Psoas muscle (tissue), 8 donors: ENCODE data around the gene EEF1AKMT1. TPM values are rescaled to one million over a fixed set of nuclear protein-coding genes. Genes with fewer than 3 reads are reported as not detected.

Experiments
- ATAC-seq, 4 donors: fragments of 200-7000 bp; cut with Tn5 transposase; one replicate each; pipeline ENCODE4 v1.9.1; 2020; ENCODE audit warnings: moderate library complexity in 3 of 4, mild to moderate bottlenecking in 2 of 4
- DNase-seq, 2 donors: peaks; one replicate each; pipeline ENCODE4 v3.0.0-alpha.2; 2020
- H3K27ac ChIP-seq: fragments of 200-600 bp; one replicate; pipeline ENCODE4 v1.8.0; 2022
- H3K27me3 ChIP-seq, 3 donors: fragments of 200-600 bp in 1 of 3; one replicate each; pipeline versions ENCODE4 v1.6.1 to v1.8.0; 2013 to 2022; ENCODE audit warnings: low read length in 2 of 3, mild to moderate bottlenecking in 2 of 3, moderate library complexity in 1 of 3; ENCODE audit not compliant: insufficient read depth in 3 of 3
- H3K36me3 ChIP-seq, 2 donors: fragments of 200-600 bp in 1 of 2; one replicate each; pipeline versions ENCODE4 v1.6.1 to v1.8.0; 2013 to 2022; ENCODE audit warnings: low read depth in 1 of 2, mild to moderate bottlenecking in 1 of 2, moderate library complexity in 1 of 2; ENCODE audit not compliant: insufficient read depth in 1 of 2
- H3K4me1 ChIP-seq: fragments of 200-600 bp; one replicate; pipeline ENCODE4 v1.8.0; 2022
- H3K4me3 ChIP-seq: fragments of 200-600 bp; one replicate; pipeline ENCODE4 v1.8.0; 2022; ENCODE audit warnings: mild to moderate bottlenecking
- H3K9me3 ChIP-seq: fragments of 200-600 bp; one replicate; pipeline ENCODE4 v1.8.0; 2022
- WGBS, 3 donors: extraction: QIAGEN DNeasy Blood & Tissue Kit; methylation state at CpG; one replicate each; pipeline versions ENCODE4 v1.1.6 to v1.1.7; 2013; 5-methylcytosine and 5-hydroxymethylcytosine counted together
- intact Hi-C, 2 donors: fragments of 100-400 bp; cut with DNase I; formaldehyde crosslinking; loops; one replicate each; pipeline versions ENCODE4 v1.11.0 to v1.14.2; 2022
- polyA plus RNA-seq, 3 donors: library from polyadenylated mRNA; stranded (reverse); fragments of 200-250 nt; gene quantifications; one replicate each; pipeline ENCODE4 v1.2.3, GENCODE V29; 2013
- total RNA-seq, 4 donors: library from RNA; stranded (reverse); fragmentation: NEBNext Ultra II Directional in 2 of 4; extraction: Animal tissue kit (Norgen Biotek cat#: 25700) in 2 of 4; gene quantifications; one replicate each; pipeline versions ENCODE4 v1.2.1 to v1.2.4, GENCODE V29; 2021 to 2023
- TF ChIP-seq, protein P1 (sequence below): fragments of 200-600 bp; IDR thresholded peaks from one replicate; pipeline ENCODE4 v1.8.0; 2022; ENCODE audit warnings: antibody characterized with exemption
- donor health status: healthy with polysubstance abuse.
- donor health status: DM: no; HTN: no; CAD: no; lungs with moderate emphysema.
- donor health status: Bipolar disorder and iron deficiency.
- donor health status: healthy.
- donor health status: DM: yes; HTN: yes; CAD: no.
- donor health status: DM: no; HTN: no; CAD: no.
- donor health status: DM: no; HTN: no; CAD: no.
- donor health status: DM: yes; HTN: yes; CAD: no.

Gene EEF1AKMT1
- total and polyA plus RNA-seq, 7 donors = 5.1 to 9.9 (median 8.2) TPM

- H3K27me3 ChIP-seq = no peaks in the 10 kb centered on the region
- ATAC-seq = no peak
- H3K36me3 ChIP-seq = peaks cover 0 to 10% of the 10 kb centered on the region in 2 donors
- 97 to 99% (median 98%) methylated on average over 22 of the region's 22 CpGs for WGBS, 3 donors
- DNase-seq = no peak
- H3K9me3 ChIP-seq = no peaks in the 10 kb centered on the region
- no peak overlapping the region for H3K4me3 ChIP-seq
- intact Hi-C loops = no loop called here
- no peak overlapping the region for H3K27ac ChIP-seq
- TF ChIP-seq, protein P1, sequence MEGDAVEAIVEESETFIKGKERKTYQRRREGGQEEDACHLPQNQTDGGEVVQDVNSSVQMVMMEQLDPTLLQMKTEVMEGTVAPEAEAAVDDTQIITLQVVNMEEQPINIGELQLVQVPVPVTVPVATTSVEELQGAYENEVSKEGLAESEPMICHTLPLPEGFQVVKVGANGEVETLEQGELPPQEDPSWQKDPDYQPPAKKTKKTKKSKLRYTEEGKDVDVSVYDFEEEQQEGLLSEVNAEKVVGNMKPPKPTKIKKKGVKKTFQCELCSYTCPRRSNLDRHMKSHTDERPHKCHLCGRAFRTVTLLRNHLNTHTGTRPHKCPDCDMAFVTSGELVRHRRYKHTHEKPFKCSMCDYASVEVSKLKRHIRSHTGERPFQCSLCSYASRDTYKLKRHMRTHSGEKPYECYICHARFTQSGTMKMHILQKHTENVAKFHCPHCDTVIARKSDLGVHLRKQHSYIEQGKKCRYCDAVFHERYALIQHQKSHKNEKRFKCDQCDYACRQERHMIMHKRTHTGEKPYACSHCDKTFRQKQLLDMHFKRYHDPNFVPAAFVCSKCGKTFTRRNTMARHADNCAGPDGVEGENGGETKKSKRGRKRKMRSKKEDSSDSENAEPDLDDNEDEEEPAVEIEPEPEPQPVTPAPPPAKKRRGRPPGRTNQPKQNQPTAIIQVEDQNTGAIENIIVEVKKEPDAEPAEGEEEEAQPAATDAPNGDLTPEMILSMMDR = no peak
- no peaks in the 10 kb centered on the region for H3K4me1 ChIP-seq
These were observed 33.7 kb downstream of the EEF1AKMT1 start for GRCh38 chr13:20740021-20740420.

GRCh38 chr13:20738616-20739015 lies 35.1 kb downstream of the EEF1AKMT1 start:
- ATAC-seq (no peak), DNase-seq (no peak)
- H3K27ac ChIP-seq = no peak overlapping the region
- TF ChIP-seq, protein P1 = no peak
- no peaks in the 10 kb centered on the region for H3K27me3 ChIP-seq
- H3K4me3 ChIP-seq = no peak overlapping the region
- no peaks in the 10 kb centered on the region for H3K9me3 ChIP-seq
- 63 to 71% (median 68%) methylated on average over 6 of the region's 6 CpGs for WGBS, 3 donors
- no peaks in the 10 kb centered on the region for H3K4me1 ChIP-seq
- intact Hi-C loops = no loop called here
- peaks cover 0 to 10% of the 10 kb centered on the region in 2 donors for H3K36me3 ChIP-seq

DNA sequence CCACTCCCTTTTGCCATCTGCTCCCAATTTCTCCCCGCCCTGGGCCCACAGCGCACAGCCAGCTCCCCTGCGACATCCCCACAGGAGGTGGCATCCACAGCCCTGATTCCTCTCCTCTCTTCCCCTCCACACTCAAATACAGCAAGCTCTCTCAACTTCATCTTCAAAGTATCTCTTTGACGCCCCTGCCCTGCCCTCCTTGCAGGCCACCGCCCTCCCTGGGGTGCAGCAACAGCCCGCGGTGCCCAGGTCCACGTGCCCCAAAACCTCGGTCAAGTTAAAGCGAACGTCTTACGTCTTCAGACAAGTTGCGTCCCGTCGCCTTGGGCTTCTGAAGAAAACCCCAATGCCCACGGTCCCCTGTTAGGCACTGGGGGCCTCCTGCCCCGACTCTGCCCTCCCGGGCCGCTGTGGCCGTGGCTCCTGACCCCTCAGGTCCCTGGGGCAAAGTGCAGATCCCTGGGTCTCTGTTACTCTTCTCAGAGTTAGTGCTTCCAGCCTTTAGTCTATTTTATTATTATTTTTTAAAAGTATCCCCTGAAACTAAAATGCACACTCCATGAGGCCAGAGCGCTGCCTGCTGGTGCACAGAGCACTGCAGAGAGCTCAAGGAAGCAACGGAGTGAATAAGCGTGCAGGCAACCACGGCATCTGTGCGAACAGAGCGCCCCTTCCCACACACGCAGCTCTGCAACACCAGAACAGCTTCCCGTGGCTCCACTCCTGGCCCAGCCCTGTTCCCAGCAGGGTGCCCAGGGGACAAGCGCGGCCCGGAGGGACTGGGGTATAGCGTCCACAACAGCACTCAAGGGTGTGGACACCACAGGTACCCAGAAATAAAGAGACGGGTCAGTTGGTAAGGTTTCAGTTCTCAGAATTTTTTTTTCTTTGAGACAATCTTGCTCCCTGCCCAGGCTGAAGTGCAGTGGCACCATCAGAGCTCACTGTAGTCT lies 43.9 kb downstream of the EEF1AKMT1 start:
- Histone ChIP-seq H3K4me1 (peaks cover 4% of the 10 kb centered on the region), H3K36me3 (peaks cover 0 to 12% of the 10 kb centered on the region in 2 donors), H3K4me3 (no peak overlapping the region), H3K27ac (no peak overlapping the region), H3K27me3 (no peaks in the 10 kb centered on the region), H3K9me3 (no peaks in the 10 kb centered on the region)
- DNase-seq (no peak), ATAC-seq (no peak)
- 95 to 98% (median 96%) methylated on average over 33 of the region's 33 CpGs for WGBS, 3 donors
- intact Hi-C loops = loop anchor here in 1 of 2 donors (5.0 kb wide), 1 partner anchor 37 kb away; no protein-coding TSS in a partner anchor
- TF ChIP-seq, protein P1 = no peak

DNA sequence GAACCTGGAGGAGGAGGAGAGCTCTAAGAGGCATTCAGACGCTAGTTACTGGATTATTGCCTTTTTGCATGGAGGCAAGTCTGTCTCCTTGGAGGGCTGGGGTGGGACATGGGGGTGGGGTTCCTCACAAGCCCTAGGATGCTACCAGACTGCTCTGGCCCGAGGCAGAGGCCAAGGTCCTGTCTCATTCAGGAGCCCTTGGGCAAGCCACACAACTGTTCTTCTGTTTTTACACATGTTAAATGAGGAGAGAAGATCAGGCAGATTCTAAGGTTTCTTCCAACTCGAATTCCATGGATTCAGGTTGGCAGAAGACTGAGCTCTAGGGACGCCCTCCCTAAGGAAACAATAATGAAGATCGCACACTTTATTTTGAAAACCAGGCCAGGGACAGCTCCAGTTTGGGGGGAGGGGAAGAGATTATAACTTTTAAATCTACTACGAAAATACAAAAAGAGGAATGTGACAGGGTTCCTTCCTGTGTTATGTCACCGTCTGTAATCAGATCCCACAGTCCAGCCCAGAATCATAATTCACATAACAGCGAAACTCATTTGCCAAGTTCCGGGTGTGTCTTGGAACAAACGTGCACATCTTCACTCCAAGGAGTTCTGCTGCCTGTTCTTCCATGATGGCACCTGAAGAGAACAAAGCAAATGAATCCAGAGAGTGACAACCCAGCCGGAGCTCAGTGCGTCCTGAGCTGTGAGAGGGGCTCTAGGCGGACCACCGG lies 45.0 kb downstream of the EEF1AKMT1 start:
- no peak for DNase-seq
- WGBS, 3 donors = 27 to 32% (median 29%) methylated on average over 14 of the region's 14 CpGs
- H3K4me1 ChIP-seq = peaks cover 4% of the 10 kb centered on the region
- no peaks in the 10 kb centered on the region for H3K9me3 ChIP-seq
- no peak overlapping the region for H3K4me3 ChIP-seq
- H3K36me3 ChIP-seq = peaks cover 0 to 12% of the 10 kb centered on the region in 2 donors
- no peaks in the 10 kb centered on the region for H3K27me3 ChIP-seq
- peak overlapping the region; percentile 56 for H3K27ac ChIP-seq
- intact Hi-C loops = no loop called here
- peak; percentile 31 to 79 (median 57) for ATAC-seq
- TF ChIP-seq, protein P1 = no peak
